ENCODE results near the gene TXNRD2.
"Not testable (repeated sequence)": the region's sequence is repeated elsewhere in the genome, so short reads cannot be mapped to it uniquely, and the experiment has no call there.

Gene TXNRD2

DNA sequence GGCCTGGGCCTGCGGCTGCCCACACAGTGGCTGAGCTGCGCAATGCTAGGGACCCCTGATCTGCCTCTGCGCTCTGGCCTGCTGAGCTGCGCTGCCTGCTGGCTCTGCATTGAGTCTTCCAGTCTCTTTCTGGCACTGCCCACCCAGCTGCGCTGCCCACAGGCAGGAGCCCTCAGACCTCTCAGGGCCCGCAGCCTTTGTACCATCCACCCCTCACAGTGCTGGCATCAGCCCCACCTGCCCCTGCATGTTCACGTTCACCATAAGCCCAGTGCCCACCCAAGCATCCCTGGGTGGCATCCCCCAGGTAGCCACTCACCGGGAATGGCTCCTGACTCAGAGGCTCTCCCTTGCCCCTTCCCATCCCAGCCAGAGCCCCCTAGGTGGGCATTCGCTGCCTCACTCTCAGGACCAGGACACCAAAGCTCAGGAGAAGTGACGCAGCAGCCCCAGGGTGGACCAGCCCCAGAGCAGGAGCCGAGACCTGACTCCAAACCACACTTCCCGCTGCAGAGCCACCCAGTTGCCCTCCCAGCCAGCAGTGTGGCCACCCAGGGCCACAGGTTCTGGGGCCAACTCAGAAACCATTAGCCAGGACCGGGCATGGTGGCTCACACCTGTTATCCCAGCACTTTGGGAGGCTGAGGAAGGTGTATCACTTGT lies 21.8 kb downstream of the TXNRD2 start:
- no peak for DNase-seq

GRCh38 chr22:19918332-19919106 lies 23.1 kb downstream of the TXNRD2 start:
- no peak for DNase-seq

- DNase-seq = no peak
These were observed 24.1 kb downstream of the TXNRD2 start for GRCh38 chr22:19917389-19918138.

GRCh38 chr22:19916941-19917340 lies 24.7 kb downstream of the TXNRD2 start:
- DNase-seq = no peak

DNA sequence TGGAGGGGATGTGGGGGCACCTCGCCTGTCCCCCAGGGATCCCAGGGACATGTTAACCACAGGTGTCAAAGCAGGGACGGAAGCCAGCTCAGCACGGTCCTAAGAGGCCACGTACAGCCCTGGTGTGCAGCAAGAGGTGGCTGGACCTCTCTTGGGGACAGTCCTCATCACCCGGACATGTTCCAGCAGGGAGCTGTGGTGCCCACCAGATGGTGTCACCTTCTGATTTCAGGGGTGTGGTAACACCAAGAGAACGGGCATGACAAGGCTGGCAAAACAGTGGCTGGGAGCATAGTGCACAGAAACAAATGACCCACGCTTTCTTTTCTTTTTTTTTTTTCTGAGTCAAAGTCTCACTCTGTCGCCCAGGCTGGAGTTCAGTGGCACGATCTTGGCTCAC lies 25.6 kb downstream of the TXNRD2 start:
- no peak for DNase-seq

- DNase-seq = no peak
These were observed 26.2 kb downstream of the TXNRD2 start for GRCh38 chr22:19915287-19915954.

DNA sequence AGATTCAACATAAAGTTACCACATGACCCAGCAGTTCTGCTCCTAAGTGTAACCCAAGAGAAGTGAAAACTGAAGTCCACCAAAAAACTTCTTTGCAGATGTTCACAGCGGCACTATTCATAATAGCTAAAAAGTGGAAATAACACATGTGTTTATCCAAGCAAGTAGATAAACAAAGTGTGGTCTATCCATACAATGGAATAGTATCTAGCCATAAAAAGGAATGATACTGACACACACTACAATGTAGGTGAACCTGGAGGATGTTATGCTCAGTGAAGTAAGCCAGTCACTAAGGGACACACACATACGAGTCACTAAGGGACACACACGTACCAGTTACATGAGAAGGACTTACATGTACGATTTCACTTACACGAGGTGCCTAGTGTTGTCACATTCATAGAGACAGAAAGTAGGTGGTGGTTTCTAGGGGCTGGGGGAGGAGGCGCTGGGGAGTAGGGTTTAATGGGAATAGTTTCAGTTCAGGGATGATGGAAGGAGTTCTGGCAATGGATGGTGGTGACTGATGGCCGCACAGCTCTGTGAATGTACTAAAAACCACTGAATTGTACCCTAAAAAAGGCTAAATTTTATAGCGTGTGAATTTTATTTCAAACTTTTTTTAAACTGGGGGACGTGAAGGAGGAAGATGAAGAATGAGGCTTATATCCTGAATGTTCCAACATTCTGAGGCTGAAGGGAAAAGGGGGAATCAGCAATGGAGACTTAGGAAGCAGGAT lies 27.2 kb downstream of the TXNRD2 start:
- DNase-seq = no peak

GRCh38 chr22:19913337-19913936 lies 28.2 kb downstream of the TXNRD2 start:
- no peak for DNase-seq

DNA sequence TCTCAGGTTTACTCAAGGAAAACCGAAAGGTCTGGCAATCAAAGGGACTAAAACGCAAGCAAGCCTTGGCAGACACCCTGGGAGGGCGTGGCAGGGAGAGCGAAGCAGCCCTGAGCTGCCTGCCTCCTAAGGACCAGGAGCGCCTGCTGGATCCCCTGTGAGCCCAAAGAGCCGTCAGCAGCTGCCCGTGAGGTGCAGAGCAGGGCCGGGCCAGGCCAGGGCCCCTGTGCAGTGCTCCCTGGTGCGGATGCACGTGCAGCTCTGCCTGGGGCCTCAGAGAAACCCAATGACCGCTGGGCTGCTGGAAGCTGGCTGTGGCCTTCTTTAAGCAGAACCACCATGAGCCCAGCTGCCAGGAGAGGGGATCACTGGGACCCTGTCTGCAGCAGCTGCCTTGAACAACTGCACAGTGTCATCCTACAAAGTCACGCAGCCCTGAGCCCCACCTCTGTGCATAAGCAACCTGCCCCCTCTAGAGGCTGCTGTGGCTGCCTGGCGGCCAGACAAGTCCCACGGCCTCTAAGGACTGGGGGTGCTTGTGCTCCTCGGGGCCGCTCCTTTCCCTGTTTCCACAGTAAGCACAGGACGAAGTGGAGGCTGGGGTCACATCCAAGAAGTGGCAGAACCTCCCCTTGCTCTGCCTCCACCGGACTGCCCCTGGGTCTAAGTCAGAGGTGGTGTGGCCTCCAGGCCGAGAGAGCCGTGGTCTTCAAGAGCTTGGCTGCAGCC lies 29.2 kb downstream of the TXNRD2 start:
- no peak for DNase-seq

GRCh38 chr22:19911540-19912270 lies 29.9 kb downstream of the TXNRD2 start:
- no peak for DNase-seq

GRCh38 chr22:19910180-19910744 lies 31.4 kb downstream of the TXNRD2 start:
- DNase-seq = no peak

DNA sequence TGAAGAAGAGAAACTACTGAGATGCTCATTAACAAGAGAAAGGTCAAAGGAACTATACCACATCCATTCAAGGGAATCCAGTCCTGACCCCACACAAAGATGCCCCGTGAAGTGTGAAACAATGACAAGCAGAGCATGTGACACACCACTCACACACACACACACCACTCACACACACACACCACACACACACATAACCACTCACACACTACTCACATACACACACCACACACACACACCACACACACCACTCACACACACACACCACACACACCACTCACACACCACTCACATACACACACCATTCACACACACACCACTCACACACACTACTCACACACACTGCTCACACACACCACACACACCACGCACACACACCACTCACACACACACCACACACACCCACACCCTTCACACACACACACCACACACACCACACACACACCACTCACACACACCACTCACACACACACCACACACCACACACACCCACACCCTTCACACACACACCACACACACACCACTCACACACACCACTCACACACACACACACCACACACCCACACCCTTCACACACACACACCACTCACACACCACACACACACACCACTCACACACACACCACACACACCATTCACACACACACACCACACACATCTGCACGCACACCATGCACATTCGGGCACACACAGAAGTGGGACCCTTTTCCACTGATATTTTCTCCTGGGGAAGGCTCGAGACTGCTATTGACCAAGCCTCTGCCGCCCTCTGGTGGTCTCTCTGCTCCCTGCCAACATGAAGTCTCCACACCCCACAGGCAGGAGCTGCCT lies 32.1 kb downstream of the TXNRD2 start:
- no peak for DNase-seq

DNA sequence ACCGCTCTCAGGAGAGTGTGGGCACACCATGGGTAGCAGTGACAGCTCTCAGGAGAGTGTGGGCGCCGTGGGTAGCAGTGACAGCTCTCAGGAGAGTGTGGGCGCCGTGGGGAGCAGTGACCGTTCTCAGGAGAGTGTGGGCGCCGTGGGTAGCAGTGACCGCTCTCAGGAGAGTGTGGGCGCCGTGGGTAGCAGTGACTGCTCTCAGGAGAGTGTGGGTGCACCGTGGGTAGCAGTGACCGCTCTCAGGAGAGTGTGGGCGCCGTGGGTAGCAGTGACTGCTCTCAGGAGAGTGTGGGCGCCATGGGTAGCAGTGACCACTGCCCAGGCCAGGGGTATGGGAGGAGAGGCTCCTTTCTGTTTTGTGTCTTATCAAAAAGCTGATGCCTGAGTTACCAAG lies 33.7 kb downstream of the TXNRD2 start:
- not testable (repeated sequence) for DNase-seq

- not testable (repeated sequence) for DNase-seq
These were observed 34.8 kb downstream of the TXNRD2 start for GRCh38 chr22:19906864-19907263.

DNA sequence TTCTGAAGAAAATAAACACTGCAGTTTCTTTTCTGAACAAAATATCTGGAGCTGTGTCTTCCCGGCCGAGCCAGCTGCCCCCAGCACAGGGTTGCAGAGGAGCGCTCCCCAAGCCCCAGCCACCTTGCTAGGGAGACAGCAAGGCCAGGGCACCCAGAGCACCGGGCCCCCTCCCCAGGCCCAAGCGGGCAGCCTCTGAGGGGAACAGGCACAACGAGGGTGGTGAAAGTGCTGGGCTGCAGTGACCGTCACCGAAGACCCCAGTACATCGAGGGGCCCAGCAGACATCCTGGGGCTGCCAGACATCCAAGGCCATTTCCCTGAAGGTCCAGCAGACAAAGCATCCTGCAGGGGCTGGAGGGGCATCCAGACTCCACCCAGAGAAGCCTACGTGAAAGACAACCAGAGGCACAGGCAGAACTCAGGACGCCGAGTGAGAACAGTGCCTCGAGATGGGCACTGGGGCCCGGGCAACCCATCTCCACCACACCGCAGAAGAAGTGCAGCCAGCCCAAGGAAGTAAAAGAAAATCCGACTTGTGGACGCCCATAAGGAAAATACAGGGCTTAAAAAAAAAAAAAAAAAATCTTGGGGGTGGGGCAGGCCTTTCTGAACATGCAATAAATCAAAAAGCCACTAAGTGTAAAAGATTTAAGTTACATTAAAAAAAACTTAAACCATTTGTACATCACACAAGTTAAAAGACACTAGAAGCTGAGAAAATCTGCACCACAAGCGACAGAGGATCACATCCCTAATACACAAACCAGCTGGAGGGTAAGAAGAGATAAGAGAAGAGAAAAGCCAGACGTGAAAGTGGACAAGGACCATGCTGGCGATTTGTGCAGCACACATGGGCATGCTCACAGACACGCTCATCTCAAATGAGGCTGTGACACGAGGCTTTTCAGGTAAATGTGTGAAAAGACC lies 36.0 kb downstream of the TXNRD2 start:
- no peak for DNase-seq

DNA sequence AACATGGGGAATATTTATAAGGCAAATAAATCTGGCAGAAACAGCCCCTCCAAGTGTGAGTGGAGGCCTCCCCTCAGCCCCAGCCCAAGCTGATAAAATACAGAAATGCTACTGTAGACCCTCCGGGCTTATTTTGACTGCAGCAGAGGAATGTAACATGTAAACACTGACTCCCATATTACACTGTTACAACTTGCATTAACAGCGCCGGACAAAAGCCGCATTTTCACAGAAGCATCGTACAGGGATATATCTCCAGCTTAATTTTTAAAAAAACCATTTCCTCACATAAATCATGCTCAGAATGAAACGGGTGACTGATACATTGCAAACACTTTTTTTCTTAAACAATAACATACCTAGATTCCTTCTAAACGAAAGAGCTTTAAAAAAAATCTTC lies 36.7 kb downstream of the TXNRD2 start:
- DNase-seq = no peak

DNA sequence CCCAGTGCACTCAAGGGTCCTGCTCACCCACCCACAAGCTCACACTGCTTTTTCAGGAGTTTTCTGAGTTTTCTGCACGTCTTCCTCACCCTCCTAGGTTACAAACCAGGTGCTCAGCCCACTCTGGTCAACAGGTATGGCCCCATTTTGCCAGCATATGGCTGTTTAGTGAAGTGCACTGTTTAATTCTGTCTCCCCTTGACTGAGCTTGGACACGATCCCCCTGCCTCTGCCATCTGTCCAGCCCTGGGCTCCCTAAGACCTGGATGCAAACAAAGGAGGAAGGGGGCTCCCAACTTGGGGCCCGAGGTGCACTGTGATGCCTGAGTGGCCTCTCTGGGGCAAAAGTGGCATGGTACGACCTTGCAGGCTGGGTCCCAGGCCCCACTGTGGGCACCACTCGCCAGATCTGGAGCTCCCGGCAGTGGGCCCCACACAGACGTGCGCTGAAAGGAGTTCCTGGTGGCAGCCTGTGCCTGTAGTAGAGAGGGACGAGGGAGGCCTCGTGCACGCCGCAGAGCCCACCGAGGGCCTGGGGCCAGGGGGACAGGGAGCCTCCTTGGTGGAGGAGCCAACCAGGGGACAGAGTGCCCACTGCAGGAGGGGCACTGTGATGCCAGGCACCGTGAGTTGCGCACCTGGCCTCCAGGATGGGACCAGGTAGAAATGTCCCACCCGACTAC lies 37.3 kb downstream of the TXNRD2 start:
- no peak for DNase-seq

DNA sequence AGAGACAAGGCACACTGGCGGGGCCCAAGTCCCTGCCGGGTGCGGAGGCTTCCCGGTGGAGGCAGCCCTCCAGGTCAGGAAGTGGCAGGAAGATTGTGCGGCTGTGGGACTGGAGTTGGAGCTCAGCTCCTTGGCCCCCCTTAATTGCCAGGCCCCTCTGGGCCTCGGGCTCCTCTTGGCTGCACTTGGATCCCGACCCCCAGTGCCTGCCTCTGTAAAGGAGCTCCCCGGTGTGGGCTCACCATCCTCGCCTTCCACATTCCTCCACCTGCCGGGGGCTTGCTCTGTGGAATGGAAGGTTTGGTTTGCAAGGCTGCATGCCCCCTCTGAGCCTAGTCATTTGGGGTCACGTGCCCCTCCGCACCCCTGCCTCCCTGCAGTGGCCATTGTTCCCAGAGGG lies 38.1 kb downstream of the TXNRD2 start:
- no peak for DNase-seq
